ENCODE data around the gene TAS2R16. TPM values are rescaled to one million over a fixed set of nuclear protein-coding genes. Genes with fewer than 3 reads are reported as not detected.

The TAS2R16 gene
- total RNA-seq, 1 experiment from 2014 or later, result not detected

DNA sequence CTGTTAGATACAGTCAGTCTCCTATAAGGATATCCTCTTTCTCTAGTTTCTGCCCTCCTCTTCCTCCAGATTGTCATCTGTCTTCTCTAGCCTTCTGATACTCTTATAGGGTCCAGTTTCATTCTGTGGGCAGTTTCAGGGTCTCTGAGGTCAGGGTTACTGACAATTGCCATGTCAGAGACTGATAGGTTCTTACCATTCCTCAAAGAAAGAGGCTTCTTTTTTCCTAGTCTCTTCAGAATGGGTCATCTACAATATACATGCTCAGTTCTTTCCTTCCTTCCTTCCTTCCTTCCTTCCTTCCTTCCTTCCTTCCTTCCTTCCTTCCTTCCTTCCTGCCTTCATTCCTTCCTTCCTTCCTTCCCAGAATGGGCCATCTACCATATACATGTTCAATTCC lies 48.1 kb upstream of the TAS2R16 start:
- no peaks in the 10 kb centered on the region for H3K36me3 ChIP-seq (ENCODE audit: control insufficient read depth in 1 of 2, insufficient read depth in 2 of 2, low read length in 2 of 2)
- BruUV-seq (replicated peaks), result no TSS peak
- no peaks in the 10 kb centered on the region for H3K79me2 ChIP-seq (ENCODE audit: insufficient read depth, low read length)
- H3K4me1 ChIP-seq (ENCODE audit: control insufficient read depth in 1 of 2, insufficient read depth in 2 of 2, low read length in 2 of 2), result no peaks in the 10 kb centered on the region
- RAD21 ChIA-PET (ENCODE audit: low non-redundant PET in 1 of 2, low total read pairs in 2 of 2, uncharacterized antibody in 2 of 2, unreplicated experiment in 2 of 2), result no interaction called here
- POLR2A ChIA-PET, result no interaction called here
- no peak for DNase-seq (ENCODE audit: low read depth, low spot score)
- no peak overlapping the region for H2AFZ ChIP-seq (ENCODE audit: low read depth, low read length, poor library complexity, severe bottlenecking)
- CTCF ChIA-PET, result no interaction called here
- H3K9me3 ChIP-seq (ENCODE audit: control insufficient read depth in 1 of 2, insufficient read depth in 1 of 2, low read depth in 1 of 2, low read length in 2 of 2), result no peaks in the 10 kb centered on the region
- H3K4me3 ChIP-seq (replicated peaks in 1 of 2; ENCODE audit: low read depth in 1 of 2, low read length in 2 of 2), result no peak overlapping the region
- H3K9ac ChIP-seq (ENCODE audit: low read length), result no peak overlapping the region
- H3K27ac ChIP-seq (ENCODE audit: low read depth, low read length), result no peak overlapping the region
- H3K4me2 ChIP-seq (ENCODE audit: low read length), result no peak overlapping the region
- no peak for ATAC-seq
- intact Hi-C loops (cut with micrococcal nuclease), result no loop called here
- no peaks in the 10 kb centered on the region for H3K27me3 ChIP-seq (ENCODE audit: insufficient read depth, low read length)
- TF ChIP-seq EGR1 (IDR thresholded peaks at IDR 0.05; ENCODE audit: low read depth) (no peak), EZH2phosphoT487 (IDR thresholded peaks at IDR 0.05; ENCODE audit: borderline replicate concordance) (no peak), POLR2A (IDR thresholded peaks at IDR 0.05; ENCODE audit: borderline replicate concordance, extremely low read depth, insufficient read depth, insufficient read length) (no peak), TCF7L2 (IDR thresholded peaks at IDR 0.05; ENCODE audit: borderline replicate concordance, extremely low read depth, insufficient read depth, insufficient read length) (no peak), EZH2 (IDR thresholded peaks at IDR 0.05) (no peak), ZNF274 (IDR thresholded peaks at IDR 0.05; ENCODE audit: low read depth, low read length) (no peak), YY1 (IDR thresholded peaks at IDR 0.05; ENCODE audit: extremely low read depth, insufficient replicate concordance, low read depth, low read length) (no peak), CEBPB (IDR thresholded peaks at IDR 0.05; ENCODE audit: low read depth) (no peak)
- TF ChIP-seq, protein P1, sequence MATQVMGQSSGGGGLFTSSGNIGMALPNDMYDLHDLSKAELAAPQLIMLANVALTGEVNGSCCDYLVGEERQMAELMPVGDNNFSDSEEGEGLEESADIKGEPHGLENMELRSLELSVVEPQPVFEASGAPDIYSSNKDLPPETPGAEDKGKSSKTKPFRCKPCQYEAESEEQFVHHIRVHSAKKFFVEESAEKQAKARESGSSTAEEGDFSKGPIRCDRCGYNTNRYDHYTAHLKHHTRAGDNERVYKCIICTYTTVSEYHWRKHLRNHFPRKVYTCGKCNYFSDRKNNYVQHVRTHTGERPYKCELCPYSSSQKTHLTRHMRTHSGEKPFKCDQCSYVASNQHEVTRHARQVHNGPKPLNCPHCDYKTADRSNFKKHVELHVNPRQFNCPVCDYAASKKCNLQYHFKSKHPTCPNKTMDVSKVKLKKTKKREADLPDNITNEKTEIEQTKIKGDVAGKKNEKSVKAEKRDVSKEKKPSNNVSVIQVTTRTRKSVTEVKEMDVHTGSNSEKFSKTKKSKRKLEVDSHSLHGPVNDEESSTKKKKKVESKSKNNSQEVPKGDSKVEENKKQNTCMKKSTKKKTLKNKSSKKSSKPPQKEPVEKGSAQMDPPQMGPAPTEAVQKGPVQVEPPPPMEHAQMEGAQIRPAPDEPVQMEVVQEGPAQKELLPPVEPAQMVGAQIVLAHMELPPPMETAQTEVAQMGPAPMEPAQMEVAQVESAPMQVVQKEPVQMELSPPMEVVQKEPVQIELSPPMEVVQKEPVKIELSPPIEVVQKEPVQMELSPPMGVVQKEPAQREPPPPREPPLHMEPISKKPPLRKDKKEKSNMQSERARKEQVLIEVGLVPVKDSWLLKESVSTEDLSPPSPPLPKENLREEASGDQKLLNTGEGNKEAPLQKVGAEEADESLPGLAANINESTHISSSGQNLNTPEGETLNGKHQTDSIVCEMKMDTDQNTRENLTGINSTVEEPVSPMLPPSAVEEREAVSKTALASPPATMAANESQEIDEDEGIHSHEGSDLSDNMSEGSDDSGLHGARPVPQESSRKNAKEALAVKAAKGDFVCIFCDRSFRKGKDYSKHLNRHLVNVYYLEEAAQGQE (IDR thresholded peaks at IDR 0.05; ENCODE audit: low read depth), result no peak
- TF ChIP-seq, protein P2, sequence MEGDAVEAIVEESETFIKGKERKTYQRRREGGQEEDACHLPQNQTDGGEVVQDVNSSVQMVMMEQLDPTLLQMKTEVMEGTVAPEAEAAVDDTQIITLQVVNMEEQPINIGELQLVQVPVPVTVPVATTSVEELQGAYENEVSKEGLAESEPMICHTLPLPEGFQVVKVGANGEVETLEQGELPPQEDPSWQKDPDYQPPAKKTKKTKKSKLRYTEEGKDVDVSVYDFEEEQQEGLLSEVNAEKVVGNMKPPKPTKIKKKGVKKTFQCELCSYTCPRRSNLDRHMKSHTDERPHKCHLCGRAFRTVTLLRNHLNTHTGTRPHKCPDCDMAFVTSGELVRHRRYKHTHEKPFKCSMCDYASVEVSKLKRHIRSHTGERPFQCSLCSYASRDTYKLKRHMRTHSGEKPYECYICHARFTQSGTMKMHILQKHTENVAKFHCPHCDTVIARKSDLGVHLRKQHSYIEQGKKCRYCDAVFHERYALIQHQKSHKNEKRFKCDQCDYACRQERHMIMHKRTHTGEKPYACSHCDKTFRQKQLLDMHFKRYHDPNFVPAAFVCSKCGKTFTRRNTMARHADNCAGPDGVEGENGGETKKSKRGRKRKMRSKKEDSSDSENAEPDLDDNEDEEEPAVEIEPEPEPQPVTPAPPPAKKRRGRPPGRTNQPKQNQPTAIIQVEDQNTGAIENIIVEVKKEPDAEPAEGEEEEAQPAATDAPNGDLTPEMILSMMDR (IDR thresholded peaks at IDR 0.05 in 2 of 3, conservative IDR thresholded peaks at IDR 0.05 in 1 of 3; ENCODE audit: borderline replicate concordance in 1 of 3, insufficient read depth in 1 of 3, low read depth in 2 of 3, low read length in 2 of 3), result no peak
- H4K20me1 ChIP-seq (ENCODE audit: insufficient read depth), result no peaks in the 10 kb centered on the region
- H3K9me2 ChIP-seq (ENCODE audit: insufficient read depth), result no peaks in the 10 kb centered on the region

Measured in HCT116 (cell line).